22Rv1 (cell line): ENCODE results near the gene SH3TC1.

ENCODE experiments used
- H3K27ac ChIP-seq: fragments of 450-650 bp; 2 replicates; pipeline ENCODE4 v1.5.1; 2017
- ZFX ChIP-seq: fragments of 450-650 bp; IDR thresholded peaks from 2 replicates; pipeline ENCODE4 v1.6.1; 2017; ENCODE audit warnings: antibody characterized with exemption, borderline replicate concordance
- TF ChIP-seq, protein P1 (sequence below): fragments of 450-650 bp; IDR thresholded peaks from 2 replicates; pipeline ENCODE4 v1.5.1; 2017; ENCODE audit warnings: mild to moderate bottlenecking

SH3TC1 gene

GRCh38 chr4:8194306-8195242 lies 4.5 kb upstream of the SH3TC1 start:
- TF ChIP-seq, protein P1, sequence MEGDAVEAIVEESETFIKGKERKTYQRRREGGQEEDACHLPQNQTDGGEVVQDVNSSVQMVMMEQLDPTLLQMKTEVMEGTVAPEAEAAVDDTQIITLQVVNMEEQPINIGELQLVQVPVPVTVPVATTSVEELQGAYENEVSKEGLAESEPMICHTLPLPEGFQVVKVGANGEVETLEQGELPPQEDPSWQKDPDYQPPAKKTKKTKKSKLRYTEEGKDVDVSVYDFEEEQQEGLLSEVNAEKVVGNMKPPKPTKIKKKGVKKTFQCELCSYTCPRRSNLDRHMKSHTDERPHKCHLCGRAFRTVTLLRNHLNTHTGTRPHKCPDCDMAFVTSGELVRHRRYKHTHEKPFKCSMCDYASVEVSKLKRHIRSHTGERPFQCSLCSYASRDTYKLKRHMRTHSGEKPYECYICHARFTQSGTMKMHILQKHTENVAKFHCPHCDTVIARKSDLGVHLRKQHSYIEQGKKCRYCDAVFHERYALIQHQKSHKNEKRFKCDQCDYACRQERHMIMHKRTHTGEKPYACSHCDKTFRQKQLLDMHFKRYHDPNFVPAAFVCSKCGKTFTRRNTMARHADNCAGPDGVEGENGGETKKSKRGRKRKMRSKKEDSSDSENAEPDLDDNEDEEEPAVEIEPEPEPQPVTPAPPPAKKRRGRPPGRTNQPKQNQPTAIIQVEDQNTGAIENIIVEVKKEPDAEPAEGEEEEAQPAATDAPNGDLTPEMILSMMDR: no peak
- TF ChIP-seq ZFX: no peak

DNA sequence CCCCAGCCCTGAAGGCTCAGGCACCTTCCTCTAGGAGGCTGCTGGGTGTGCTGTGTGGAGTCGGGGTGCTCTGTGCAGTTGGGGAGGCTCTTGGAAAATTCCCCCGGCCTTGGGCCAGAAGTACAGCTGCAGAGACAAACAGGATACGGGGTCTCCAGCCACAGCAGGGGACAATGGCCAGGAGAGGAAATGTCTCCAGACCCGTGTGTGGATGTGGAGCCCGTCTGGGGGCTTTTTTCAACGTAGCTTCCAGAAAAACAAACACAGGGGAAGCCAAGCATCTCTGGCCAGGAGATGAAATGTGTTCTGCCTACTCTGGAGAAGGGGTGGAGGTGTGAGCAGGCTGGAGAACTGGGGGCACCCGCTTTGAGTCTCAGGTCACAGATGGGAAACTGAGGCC lies 3.7 kb upstream of the SH3TC1 start:
- no peak overlapping the region for H3K27ac ChIP-seq
- TF ChIP-seq, protein P1: no peak
- no peak for TF ChIP-seq ZFX

More at GRCh38 chr4:8194306-8195242, 4.5 kb upstream of the SH3TC1 start:
- no peak overlapping the region for H3K27ac ChIP-seq

- no peak for TF ChIP-seq ZFX
- TF ChIP-seq, protein P1: no peak
- H3K27ac ChIP-seq: no peak overlapping the region
Measured at GRCh38 chr4:8195841-8196458, 3.1 kb upstream of the SH3TC1 start.

- no peak for TF ChIP-seq ZFX
- TF ChIP-seq, protein P1: no peak
- no peak overlapping the region for H3K27ac ChIP-seq
Measured at GRCh38 chr4:8197521-8197920, 1.6 kb upstream of the SH3TC1 start.

- peak overlapping the region; percentile 44 for H3K27ac ChIP-seq
- TF ChIP-seq ZFX: no peak
- TF ChIP-seq, protein P1: no peak
Measured at GRCh38 chr4:8198206-8198905, 734 bp upstream of the SH3TC1 start.

GRCh38 chr4:8199594-8200301 lies 658 bp downstream of the SH3TC1 start:
- TF ChIP-seq ZFX: no peak
- TF ChIP-seq, protein P1: no peak
- H3K27ac ChIP-seq: peak overlapping the region; percentile 44
